Rectal smooth muscle tissue (tissue), 1 donor: ENCODE data around the gene KCTD1.

ENCODE experiments used
- H3K27ac ChIP-seq: one replicate; pipeline ENCODE4 v1.7.0; 2013; ENCODE audit warnings: low read depth, low read length, inconsistent platforms
- H3K27me3 ChIP-seq: one replicate; pipeline ENCODE4 v1.7.0; 2013; ENCODE audit warnings: low read length; ENCODE audit not compliant: control insufficient read depth, insufficient read depth
- H3K36me3 ChIP-seq: one replicate; pipeline ENCODE4 v1.7.0; 2013; ENCODE audit warnings: low read length; ENCODE audit not compliant: control insufficient read depth, insufficient read depth
- H3K4me1 ChIP-seq: one replicate; pipeline ENCODE4 v1.7.0; 2013; ENCODE audit warnings: low read length; ENCODE audit not compliant: control insufficient read depth, insufficient read depth
- H3K4me3 ChIP-seq: one replicate; pipeline ENCODE4 v1.7.0; 2013; ENCODE audit warnings: low read length
- H3K9ac ChIP-seq: one replicate; pipeline ENCODE4 v1.7.0; 2013; ENCODE audit warnings: low read length

The KCTD1 gene

GRCh38 chr18:26465431-26465830 is 82.9 kb downstream of the KCTD1 start:
- no peaks in the 10 kb centered on the region for H3K36me3 ChIP-seq

GRCh38 chr18:26464128-26465011 is 84.0 kb downstream of the KCTD1 start:
- Histone ChIP-seq H3K4me1 (no peaks in the 10 kb centered on the region), H3K4me3 (no peak overlapping the region), H3K27me3 (no peaks in the 10 kb centered on the region), H3K36me3 (no peaks in the 10 kb centered on the region), H3K9ac (no peak overlapping the region), H3K27ac (no peak overlapping the region)

More at GRCh38 chr18:26465431-26465830, 82.9 kb downstream of the KCTD1 start:
- Histone ChIP-seq H3K27ac (no peak overlapping the region), H3K27me3 (no peaks in the 10 kb centered on the region), H3K4me3 (no peak overlapping the region), H3K9ac (no peak overlapping the region), H3K4me1 (no peaks in the 10 kb centered on the region)

- no peak overlapping the region for H3K4me3 ChIP-seq
- no peaks in the 10 kb centered on the region for H3K36me3 ChIP-seq
- no peaks in the 10 kb centered on the region for H3K27me3 ChIP-seq
- no peaks in the 10 kb centered on the region for H3K4me1 ChIP-seq
- H3K27ac ChIP-seq, result no peak overlapping the region
- no peak overlapping the region for H3K9ac ChIP-seq
Measured at GRCh38 chr18:26462355-26462754, 86.0 kb downstream of the KCTD1 start.

GRCh38 chr18:26461405-26461804 is 86.9 kb downstream of the KCTD1 start:
- Histone ChIP-seq H3K9ac (no peak overlapping the region), H3K27ac (no peak overlapping the region), H3K4me3 (no peak overlapping the region), H3K4me1 (no peaks in the 10 kb centered on the region), H3K27me3 (no peaks in the 10 kb centered on the region), H3K36me3 (no peaks in the 10 kb centered on the region)

- Histone ChIP-seq H3K9ac (no peak overlapping the region), H3K27ac (no peak overlapping the region), H3K4me3 (no peak overlapping the region), H3K27me3 (no peaks in the 10 kb centered on the region), H3K4me1 (no peaks in the 10 kb centered on the region), H3K36me3 (no peaks in the 10 kb centered on the region)
Measured at GRCh38 chr18:26460449-26461091, 87.8 kb downstream of the KCTD1 start.

- H3K4me1 ChIP-seq, result no peaks in the 10 kb centered on the region
- H3K9ac ChIP-seq, result no peak overlapping the region
- no peaks in the 10 kb centered on the region for H3K36me3 ChIP-seq
- no peak overlapping the region for H3K4me3 ChIP-seq
- no peak overlapping the region for H3K27ac ChIP-seq
- H3K27me3 ChIP-seq, result no peaks in the 10 kb centered on the region
Measured at GRCh38 chr18:26459884-26460283, 88.5 kb downstream of the KCTD1 start.

- Histone ChIP-seq H3K4me3 (no peak overlapping the region), H3K4me1 (no peaks in the 10 kb centered on the region), H3K36me3 (no peaks in the 10 kb centered on the region), H3K27ac (no peak overlapping the region), H3K27me3 (no peaks in the 10 kb centered on the region), H3K9ac (no peak overlapping the region)
Measured at GRCh38 chr18:26459340-26459739, 89.0 kb downstream of the KCTD1 start.

GRCh38 chr18:26458526-26459232 is 89.7 kb downstream of the KCTD1 start:
- Histone ChIP-seq H3K27me3 (no peaks in the 10 kb centered on the region), H3K4me1 (no peaks in the 10 kb centered on the region), H3K9ac (no peak overlapping the region), H3K27ac (no peak overlapping the region), H3K36me3 (no peaks in the 10 kb centered on the region), H3K4me3 (no peak overlapping the region)

- H3K27me3 ChIP-seq, result no peaks in the 10 kb centered on the region
Measured at GRCh38 chr18:26457611-26458353, 90.6 kb downstream of the KCTD1 start.

GRCh38 chr18:26457195-26457594 is 91.2 kb downstream of the KCTD1 start:
- H3K27ac ChIP-seq, result no peak overlapping the region
- no peaks in the 10 kb centered on the region for H3K4me1 ChIP-seq
- H3K36me3 ChIP-seq, result no peaks in the 10 kb centered on the region
- H3K9ac ChIP-seq, result no peak overlapping the region
- H3K27me3 ChIP-seq, result no peaks in the 10 kb centered on the region
- H3K4me3 ChIP-seq, result no peak overlapping the region

More at GRCh38 chr18:26457611-26458353, 90.6 kb downstream of the KCTD1 start:
- no peak overlapping the region for H3K27ac ChIP-seq
- H3K9ac ChIP-seq, result no peak overlapping the region
- H3K4me1 ChIP-seq, result no peaks in the 10 kb centered on the region
- H3K4me3 ChIP-seq, result no peak overlapping the region
- H3K36me3 ChIP-seq, result no peaks in the 10 kb centered on the region

- no peak overlapping the region for H3K9ac ChIP-seq
- no peaks in the 10 kb centered on the region for H3K27me3 ChIP-seq
- H3K36me3 ChIP-seq, result no peaks in the 10 kb centered on the region
- H3K4me3 ChIP-seq, result no peak overlapping the region
- H3K4me1 ChIP-seq, result no peaks in the 10 kb centered on the region
- no peak overlapping the region for H3K27ac ChIP-seq
Measured at GRCh38 chr18:26456070-26456491, 92.3 kb downstream of the KCTD1 start.

GRCh38 chr18:26455639-26456038 is 92.7 kb downstream of the KCTD1 start:
- Histone ChIP-seq H3K27me3 (no peaks in the 10 kb centered on the region), H3K9ac (no peak overlapping the region), H3K4me3 (no peak overlapping the region), H3K36me3 (no peaks in the 10 kb centered on the region), H3K4me1 (no peaks in the 10 kb centered on the region), H3K27ac (no peak overlapping the region)
